Activated CD4-positive, CD25-positive, alpha-beta regulatory T cell (primary cell): Measurements from ENCODE around the gene MYO5A.
A peak's percentile ranks its signal among the peaks of the same experiment; 100 is the strongest.
"Not testable (repeated sequence)": the region's sequence is repeated elsewhere in the genome, so short reads cannot be mapped to it uniquely, and the experiment has no call there.

ENCODE experiments used
- DNase-seq, 4 experiments: peaks; one replicate each; lab custom pipeline; 2025; lab: John Stamatoyannopoulos, UW

The MYO5A gene

GRCh38 chr15:52505151-52505550, 23.5 kb downstream of the MYO5A start:
- no peak for DNase-seq

- no peak for DNase-seq
Observed at GRCh38 chr15:52503788-52504496, 24.7 kb downstream of the MYO5A start.

GRCh38 chr15:52502608-52503007, 26.1 kb downstream of the MYO5A start:
- DNase-seq = no peak

- no peak for DNase-seq
Observed at GRCh38 chr15:52499506-52499905, 29.2 kb downstream of the MYO5A start.

GRCh38 chr15:52498706-52499105, 30.0 kb downstream of the MYO5A start:
- no peak for DNase-seq

- DNase-seq = peak in 1 of 4 experiments; percentile 36
Observed at GRCh38 chr15:52496776-52497470, 31.8 kb downstream of the MYO5A start.

- DNase-seq = no peak
Observed at GRCh38 chr15:52496175-52496574, 32.5 kb downstream of the MYO5A start.

GRCh38 chr15:52495125-52495524, 33.6 kb downstream of the MYO5A start:
- no peak for DNase-seq

GRCh38 chr15:52493968-52494367, 34.7 kb downstream of the MYO5A start:
- no peak for DNase-seq

GRCh38 chr15:52492132-52492531, 36.5 kb downstream of the MYO5A start:
- DNase-seq = no peak

- no peak for DNase-seq
Observed at GRCh38 chr15:52491472-52491871, 37.2 kb downstream of the MYO5A start.

GRCh38 chr15:52489430-52489829, 39.2 kb downstream of the MYO5A start:
- not testable (repeated sequence) for DNase-seq

GRCh38 chr15:52488830-52489229, 39.9 kb downstream of the MYO5A start:
- DNase-seq = no peak

- DNase-seq = no peak
Observed at GRCh38 chr15:52486003-52486996, 42.4 kb downstream of the MYO5A start.

GRCh38 chr15:52485290-52485689, 43.4 kb downstream of the MYO5A start:
- DNase-seq = no peak

GRCh38 chr15:52483707-52484106, 45.0 kb downstream of the MYO5A start:
- DNase-seq = no peak

- peak in 2 of 4 experiments; percentile 15 for DNase-seq
Observed at GRCh38 chr15:52481915-52482314, 46.8 kb downstream of the MYO5A start.

GRCh38 chr15:52480990-52481389, 47.7 kb downstream of the MYO5A start:
- DNase-seq = no peak

GRCh38 chr15:52466716-52467115, 62.0 kb downstream of the MYO5A start:
- DNase-seq = no peak

- peak in 1 of 4 experiments; percentile 13 for DNase-seq
Observed at GRCh38 chr15:52466134-52466701, 62.5 kb downstream of the MYO5A start.

- DNase-seq = no peak
Observed at GRCh38 chr15:52464478-52464877, 64.2 kb downstream of the MYO5A start.

GRCh38 chr15:52464040-52464439, 64.6 kb downstream of the MYO5A start:
- DNase-seq = no peak
